ENCODE measurements around the gene NFIA. TPM values are rescaled to one million over a fixed set of nuclear protein-coding genes. Genes with fewer than 3 reads are reported as not detected.

The NFIA gene
- polyA plus RNA-seq, 3 donors, result 1.4 to 5.3 (median 2.4) TPM

GRCh38 chr1:61486783-61487536, 404.6 kb downstream of the NFIA start:
- no peak for TF ChIP-seq CTCF (IDR thresholded peaks at IDR 0.05)
- Histone ChIP-seq H3K9ac (ENCODE audit: insufficient read depth, low read length, poor library complexity, severe bottlenecking) (no peak overlapping the region), H3K4me1 (ENCODE audit: control insufficient read depth in 1 of 2, insufficient read depth in 2 of 2, low read length in 2 of 2) (no peaks in the 10 kb centered on the region), H3K27me3 (ENCODE audit: control insufficient read depth in 2 of 2, insufficient read depth in 2 of 2, low read length in 2 of 2) (no peaks in the 10 kb centered on the region), H3K9me3 (replicated peaks in 1 of 2; ENCODE audit: control insufficient read depth in 1 of 2, insufficient read depth in 1 of 2, low read length in 2 of 2) (no peaks in the 10 kb centered on the region), H3K27ac (ENCODE audit: low read depth in 1 of 2, low read length in 2 of 2) (no peak overlapping the region), H2AFZ (ENCODE audit: insufficient read depth, low read depth, low read length, poor library complexity, severe bottlenecking) (no peak overlapping the region), H3K79me2 (ENCODE audit: insufficient read depth, low read length) (no peaks in the 10 kb centered on the region), H3K4me2 (replicated peaks; ENCODE audit: extremely low read depth, low read length, poor library complexity, severe bottlenecking) (no peak overlapping the region), H3K4me3 (replicated peaks in 1 of 3; ENCODE audit: low read depth in 2 of 3, low read length in 3 of 3) (no peak overlapping the region), H3K36me3 (replicated peaks in 1 of 2; ENCODE audit: control insufficient read depth in 1 of 2, insufficient read depth in 2 of 2, low read length in 2 of 2) (no peaks in the 10 kb centered on the region), H4K20me1 (ENCODE audit: insufficient read depth, low read length) (no peaks in the 10 kb centered on the region)
- Mint-ChIP-seq H3K4me1 (peaks cover 25% of the 10 kb centered on the region), H3K36me3 (no peaks in the 10 kb centered on the region), H3K27me3 (ENCODE audit: low read depth in 3 of 3) (peaks cover 0 to 2% (median 2%) of the 10 kb centered on the region in 3 donors), H3K4me3 (no peak overlapping the region), H3K27ac (no peak overlapping the region), H3K9me3 (no peaks in the 10 kb centered on the region)
- intact Hi-C loops (cut with micrococcal nuclease), result no loop called here
- 49% methylated on average over 3 of the region's 4 CpGs for WGBS (ENCODE audit: insufficient coverage)
- DNase-seq, result no peak

- Mint-ChIP-seq H3K9me3 (no peaks in the 10 kb centered on the region), H3K27me3 (ENCODE audit: low read depth in 3 of 3) (peaks cover 2% of the 10 kb centered on the region in 3 donors), H3K4me1 (peaks cover 21% of the 10 kb centered on the region), H3K36me3 (no peaks in the 10 kb centered on the region), H3K4me3 (no peak overlapping the region), H3K27ac (no peak overlapping the region)
- DNase-seq, result no peak
- H3K4me2 ChIP-seq (replicated peaks; ENCODE audit: extremely low read depth, low read length, poor library complexity, severe bottlenecking), result no peak overlapping the region
- intact Hi-C loops (cut with micrococcal nuclease), result no loop called here
- no peak overlapping the region for H3K27ac ChIP-seq (ENCODE audit: low read depth in 1 of 2, low read length in 2 of 2)
- no peaks in the 10 kb centered on the region for H3K36me3 ChIP-seq (replicated peaks in 1 of 2; ENCODE audit: control insufficient read depth in 1 of 2, insufficient read depth in 2 of 2, low read length in 2 of 2)
- no peak overlapping the region for H2AFZ ChIP-seq (ENCODE audit: insufficient read depth, low read depth, low read length, poor library complexity, severe bottlenecking)
- H3K9ac ChIP-seq (ENCODE audit: insufficient read depth, low read length, poor library complexity, severe bottlenecking), result no peak overlapping the region
- no peaks in the 10 kb centered on the region for H3K4me1 ChIP-seq (ENCODE audit: control insufficient read depth in 1 of 2, insufficient read depth in 2 of 2, low read length in 2 of 2)
- no peaks in the 10 kb centered on the region for H3K79me2 ChIP-seq (ENCODE audit: insufficient read depth, low read length)
- no peak overlapping the region for H3K4me3 ChIP-seq (replicated peaks in 1 of 3; ENCODE audit: low read depth in 2 of 3, low read length in 3 of 3)
- WGBS (ENCODE audit: insufficient coverage), result no CpG with 5 or more reads among the region's 6 CpGs
- no peaks in the 10 kb centered on the region for H3K9me3 ChIP-seq (replicated peaks in 1 of 2; ENCODE audit: control insufficient read depth in 1 of 2, insufficient read depth in 1 of 2, low read length in 2 of 2)
- H4K20me1 ChIP-seq (ENCODE audit: insufficient read depth, low read length), result no peaks in the 10 kb centered on the region
- TF ChIP-seq CTCF (IDR thresholded peaks at IDR 0.05), result no peak
- H3K27me3 ChIP-seq (ENCODE audit: control insufficient read depth in 2 of 2, insufficient read depth in 2 of 2, low read length in 2 of 2), result no peaks in the 10 kb centered on the region
These were observed 405.4 kb downstream of the NFIA start for GRCh38 chr1:61487801-61488200.
